NCI-H2081 treated with DMSO at 0.1 percent for 48 hours (cell line): ENCODE measurements around the gene ARL15.

Source experiments
- DNase-seq: peaks from one replicate; lab custom pipeline; 2025; lab: John Stamatoyannopoulos, UW

ARL15 gene

DNA sequence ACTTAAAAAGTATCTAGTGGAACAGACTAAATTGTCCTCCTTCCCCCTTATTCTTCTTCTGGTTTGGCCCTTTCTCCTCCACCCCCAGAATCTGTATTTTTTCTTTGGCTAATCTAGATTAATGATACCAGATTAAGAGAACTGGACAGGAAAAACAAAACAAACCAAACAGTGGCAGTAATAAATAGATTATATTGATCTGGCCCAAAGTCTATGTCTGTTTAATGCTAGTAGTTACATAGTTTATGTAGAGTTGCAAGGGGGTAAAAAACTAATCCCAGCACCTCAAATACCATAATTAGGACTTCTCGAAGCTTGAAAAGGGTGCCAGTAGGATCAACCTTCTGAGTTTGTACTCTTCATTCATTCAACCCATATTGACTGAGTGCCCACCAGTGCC is 104.5 kb downstream of the ARL15 start:
- no peak for DNase-seq

DNA sequence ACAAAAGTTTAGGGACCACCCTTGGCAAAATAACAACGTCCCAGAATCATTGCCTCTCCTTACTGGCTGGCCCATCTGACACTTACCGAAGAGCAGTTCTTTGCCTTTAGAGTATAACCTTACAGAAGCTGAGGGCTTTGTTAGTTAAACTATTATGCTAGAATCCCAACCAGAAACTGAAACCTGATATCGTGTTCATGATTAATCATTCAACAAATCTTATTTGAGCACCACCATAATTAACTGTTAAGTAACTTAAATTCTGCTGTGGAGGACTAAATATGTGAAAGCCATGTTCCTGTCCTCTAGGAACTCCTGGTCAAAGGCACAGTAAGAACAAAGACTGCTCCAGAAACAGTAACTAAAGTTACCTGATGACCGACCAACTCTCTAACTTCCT is 104.9 kb downstream of the ARL15 start:
- DNase-seq, result no peak

DNA sequence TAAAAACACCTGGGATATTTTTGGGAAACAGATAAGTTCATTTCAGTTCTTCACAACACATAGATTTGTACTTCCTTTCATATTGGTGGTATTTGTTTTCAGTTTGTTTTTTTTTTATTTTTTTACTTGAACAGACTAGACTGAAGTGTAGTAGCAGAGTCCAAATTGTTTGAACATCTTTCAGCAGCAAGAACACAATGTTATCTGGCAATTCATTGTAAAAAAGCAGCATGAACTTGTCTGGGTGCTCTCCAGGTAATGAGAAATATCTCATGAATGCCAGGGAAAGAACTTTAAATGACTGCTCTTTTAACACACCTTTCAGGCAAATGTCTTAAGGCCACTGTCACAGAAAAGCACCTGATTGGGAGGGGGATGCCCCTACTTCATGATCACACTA is 113.4 kb downstream of the ARL15 start:
- no peak for DNase-seq

DNA sequence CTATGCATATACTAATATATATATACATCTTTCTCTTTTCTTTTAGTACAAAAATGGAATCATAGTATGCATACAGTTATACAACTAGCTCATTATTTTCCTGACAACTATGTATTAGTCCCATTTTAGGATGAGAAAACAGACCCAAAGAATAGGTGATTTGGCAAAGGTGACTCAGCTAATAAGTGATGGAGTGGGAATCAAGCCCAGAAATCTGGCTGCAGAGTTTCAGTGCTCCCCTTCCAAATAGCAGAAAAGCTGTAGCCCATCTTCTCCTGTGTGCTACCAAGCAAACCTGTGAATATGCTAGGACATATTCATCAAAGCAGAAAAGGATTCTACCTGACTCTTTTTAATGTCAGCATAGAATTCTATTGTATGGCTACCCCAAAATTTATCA is 114.7 kb downstream of the ARL15 start:
- DNase-seq, result no peak

DNA sequence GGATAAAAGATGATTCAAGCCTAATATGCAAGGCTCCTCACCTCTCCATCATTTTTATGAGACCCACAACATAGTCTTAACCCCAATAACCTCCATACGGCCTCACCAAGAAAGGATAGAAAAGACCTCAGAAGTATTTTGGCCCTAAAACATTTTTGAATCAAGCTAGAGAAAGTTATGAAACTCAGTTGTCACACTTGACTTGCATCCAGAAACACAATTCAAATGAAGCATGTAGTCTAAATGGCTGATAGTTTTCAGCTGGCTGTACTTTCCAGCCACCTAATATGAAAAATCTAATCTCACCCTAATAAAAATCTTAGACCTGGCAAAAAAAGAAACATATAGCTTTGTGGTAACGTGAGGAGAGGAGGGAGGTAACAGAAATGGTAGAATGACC is 116.1 kb downstream of the ARL15 start:
- no peak for DNase-seq

DNA sequence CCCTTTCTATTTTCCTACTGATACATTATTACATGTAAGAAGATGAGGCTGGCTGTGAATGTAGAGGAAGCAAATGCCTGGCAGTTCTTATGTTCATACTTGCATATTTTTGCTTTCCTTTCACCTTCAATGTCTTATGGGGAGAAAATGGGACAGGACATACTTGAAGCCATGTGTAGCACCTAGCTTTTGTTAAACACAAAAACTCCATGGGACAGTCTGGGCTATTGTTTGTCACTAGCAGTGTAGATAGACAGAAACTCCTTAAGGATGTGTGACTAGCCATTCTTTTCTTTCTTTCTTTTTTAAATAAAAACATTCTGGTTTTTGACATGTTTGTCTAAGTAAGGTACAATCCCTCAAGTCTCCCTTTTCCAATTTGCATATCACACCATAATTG is 122.7 kb downstream of the ARL15 start:
- DNase-seq, result no peak

DNA sequence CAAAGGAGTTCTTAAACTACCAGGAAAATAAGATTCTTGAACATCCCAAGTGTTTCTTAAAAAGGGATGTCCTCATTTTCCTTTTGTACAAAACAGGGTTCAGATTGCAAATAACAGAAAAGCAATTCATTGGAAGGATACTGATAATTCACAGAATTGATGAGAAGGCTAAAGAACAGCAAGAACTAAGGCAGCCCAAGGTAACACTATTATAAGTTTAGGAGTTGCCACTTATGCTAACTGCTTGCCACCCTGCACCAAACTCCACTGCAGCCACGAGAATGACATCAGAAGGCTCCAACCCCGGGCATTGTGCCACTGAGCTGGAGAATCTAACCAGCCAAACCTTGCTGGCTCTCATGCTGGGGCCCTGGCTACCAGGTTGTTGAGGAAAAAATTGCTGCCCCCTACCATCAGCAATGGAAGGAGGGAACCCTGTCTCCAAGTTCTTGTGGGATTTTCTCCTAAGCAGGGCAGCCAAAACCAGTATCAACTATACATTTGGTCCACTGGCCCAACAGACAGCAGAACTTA is 123.4 kb downstream of the ARL15 start:
- no peak for DNase-seq

DNA sequence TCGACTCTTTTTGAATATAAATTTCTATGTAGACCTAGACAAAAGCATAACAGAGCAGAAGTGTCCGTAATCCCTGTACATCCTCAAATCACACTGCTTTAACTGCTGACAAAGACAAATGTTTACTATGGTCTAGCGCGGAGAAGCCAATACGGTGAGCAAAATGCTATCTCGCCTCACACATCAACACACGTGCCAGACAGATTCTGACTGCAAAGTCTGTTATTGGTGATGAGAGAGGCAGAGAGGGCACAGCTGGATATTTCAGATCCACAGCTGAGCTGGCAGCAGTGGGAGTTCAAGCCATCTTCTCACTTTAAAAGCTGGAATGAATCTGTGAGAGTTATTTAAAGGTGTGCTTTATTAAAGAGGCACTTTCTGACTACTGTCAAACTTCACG is 124.3 kb downstream of the ARL15 start:
- no peak for DNase-seq

DNA sequence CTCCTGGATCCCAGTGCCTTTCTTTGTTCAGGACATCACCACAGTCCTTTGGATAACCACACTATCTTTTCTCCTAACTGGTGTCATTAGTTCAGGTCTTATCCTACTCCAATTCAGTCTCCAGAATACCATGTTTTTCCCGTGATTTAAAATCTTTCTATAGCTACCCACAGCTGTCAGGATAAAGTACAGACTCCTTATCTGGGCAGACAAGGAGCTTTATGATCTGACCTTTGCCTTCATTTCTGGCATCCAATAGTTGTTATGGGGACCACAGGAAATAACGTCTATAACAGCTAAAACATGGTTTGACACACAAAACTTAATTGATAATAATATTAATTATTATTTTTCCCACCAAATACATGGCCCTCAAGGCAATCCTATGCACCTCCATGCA is 125.6 kb downstream of the ARL15 start:
- DNase-seq, result no peak

DNA sequence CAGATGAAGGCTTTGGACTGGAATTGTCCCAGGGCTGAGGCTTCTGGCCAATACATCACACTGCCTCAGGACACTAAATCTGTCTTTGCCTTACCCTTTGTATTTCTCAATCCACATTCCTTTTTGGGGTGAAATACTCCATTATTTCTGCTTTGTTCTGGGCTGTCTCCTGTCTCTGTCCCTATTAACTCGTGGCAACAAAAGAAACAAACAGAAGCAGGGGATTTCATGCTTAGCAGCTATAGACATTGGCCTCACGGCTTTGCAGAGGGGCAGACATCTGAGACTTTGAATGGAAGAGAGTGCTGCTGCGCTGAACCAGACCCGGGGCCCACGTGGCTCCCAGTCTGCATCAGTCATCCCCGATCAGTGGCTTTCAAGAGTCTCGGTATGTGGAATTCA is 129.7 kb downstream of the ARL15 start:
- no peak for DNase-seq

DNA sequence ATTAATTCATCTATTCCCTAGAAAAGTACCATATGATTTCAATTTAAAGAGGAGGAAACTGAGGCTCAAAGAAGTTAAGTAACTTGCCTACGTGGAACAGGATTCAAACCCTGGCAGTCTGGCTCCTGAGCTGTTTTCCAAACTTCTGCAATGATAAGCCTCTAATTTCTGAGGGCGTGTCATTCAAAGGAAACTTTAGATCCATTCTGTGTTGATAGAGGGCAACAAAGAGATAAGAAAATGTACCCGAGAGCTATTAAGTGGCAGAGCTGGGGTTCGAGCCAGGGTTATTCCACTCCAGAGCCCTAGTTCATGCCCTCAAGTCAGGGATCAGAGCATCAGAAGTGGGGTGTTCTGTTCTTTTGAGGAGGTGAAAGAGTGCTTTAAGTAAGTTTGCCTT is 131.4 kb downstream of the ARL15 start:
- DNase-seq, result no peak

DNA sequence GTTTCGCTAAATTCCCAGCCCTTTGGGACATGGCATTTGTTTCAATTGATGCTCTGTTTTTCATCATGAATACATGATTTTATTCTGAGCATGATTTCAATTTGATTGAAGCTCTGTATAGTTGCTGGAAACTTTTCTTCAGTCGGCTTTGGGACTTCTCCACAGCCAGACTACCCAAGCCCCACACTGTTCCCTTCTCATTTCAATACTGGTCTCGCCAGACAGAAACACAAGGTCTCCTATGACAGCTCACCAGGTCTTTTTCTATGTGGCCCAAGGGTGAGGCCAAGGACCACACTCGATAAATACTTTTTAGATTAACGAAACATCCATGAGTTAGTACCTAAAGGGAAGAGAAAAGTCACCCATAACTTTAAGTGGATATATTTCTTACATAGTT is 132.2 kb downstream of the ARL15 start:
- no peak for DNase-seq

DNA sequence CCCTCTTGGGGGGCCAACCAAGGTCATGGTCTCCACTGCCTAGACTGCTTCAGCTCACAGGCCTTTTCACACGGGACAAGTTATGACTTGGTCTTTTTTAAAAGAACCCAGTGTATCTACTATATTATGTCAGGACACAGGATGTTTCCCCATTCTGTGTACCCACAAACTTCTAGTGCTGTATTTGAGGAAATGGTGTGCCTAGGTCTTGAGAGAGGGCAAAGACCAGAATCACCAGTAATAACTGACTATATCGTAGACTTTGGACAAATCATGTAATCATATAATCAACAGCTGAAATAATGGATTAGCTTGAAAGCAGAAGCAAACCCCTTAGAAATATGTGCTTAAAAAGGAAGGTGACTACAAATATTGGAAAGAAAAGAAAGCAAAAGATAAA is 133.3 kb downstream of the ARL15 start:
- no peak for DNase-seq

DNA sequence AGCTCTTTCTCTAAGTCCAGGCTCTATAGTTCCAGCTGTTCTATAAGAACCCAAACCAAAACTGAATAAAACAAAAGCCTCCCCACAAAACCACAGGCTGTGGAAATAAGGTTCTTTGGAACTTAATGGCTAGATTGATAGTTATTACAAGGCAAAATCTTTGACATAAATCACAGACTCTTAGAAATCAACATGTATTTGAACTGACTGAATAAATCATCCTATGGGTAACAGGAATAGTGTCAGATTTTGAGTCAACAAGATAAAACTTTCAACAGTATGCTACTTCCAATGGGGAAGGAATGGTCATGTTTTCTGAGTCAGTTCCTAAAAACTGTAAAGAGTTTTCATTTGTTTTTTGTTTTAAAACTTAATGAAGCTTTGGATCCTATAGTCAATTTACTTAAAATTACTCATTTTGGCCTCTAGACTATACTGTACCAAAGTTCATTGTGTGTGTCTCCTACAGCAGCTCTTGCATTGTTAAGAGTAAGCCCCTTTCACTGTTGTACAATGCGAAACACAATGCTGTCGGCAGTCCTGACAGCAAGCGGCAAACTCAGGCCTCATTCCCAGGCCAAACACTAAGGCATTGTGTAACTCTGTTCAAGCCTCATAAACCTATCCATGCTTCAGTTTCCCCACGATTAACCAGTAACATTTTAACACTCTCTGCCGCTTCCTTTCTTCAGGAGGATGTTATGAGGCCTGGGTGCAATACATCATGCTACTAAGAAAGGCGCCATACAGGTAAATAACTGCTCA is 134.1 kb downstream of the ARL15 start:
- DNase-seq, result no peak

DNA sequence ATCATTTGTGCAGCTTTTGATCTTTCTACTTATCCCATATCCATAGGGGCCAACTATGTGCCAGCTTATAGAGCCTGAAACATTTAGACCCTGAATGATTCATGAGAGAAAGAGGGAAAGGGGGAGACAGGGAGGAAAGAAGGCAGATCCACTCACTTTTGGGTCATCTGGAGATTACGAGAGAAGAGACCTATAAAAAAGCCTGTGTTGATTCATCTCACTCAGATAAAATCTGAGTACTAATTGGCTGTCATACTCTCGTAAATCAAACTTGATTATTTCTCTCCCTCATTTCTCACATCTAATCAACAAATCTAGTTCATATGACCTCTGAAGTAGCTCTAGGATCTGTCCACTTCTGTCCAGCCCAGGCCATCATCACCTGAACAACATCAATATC is 137.1 kb downstream of the ARL15 start:
- no peak for DNase-seq

DNA sequence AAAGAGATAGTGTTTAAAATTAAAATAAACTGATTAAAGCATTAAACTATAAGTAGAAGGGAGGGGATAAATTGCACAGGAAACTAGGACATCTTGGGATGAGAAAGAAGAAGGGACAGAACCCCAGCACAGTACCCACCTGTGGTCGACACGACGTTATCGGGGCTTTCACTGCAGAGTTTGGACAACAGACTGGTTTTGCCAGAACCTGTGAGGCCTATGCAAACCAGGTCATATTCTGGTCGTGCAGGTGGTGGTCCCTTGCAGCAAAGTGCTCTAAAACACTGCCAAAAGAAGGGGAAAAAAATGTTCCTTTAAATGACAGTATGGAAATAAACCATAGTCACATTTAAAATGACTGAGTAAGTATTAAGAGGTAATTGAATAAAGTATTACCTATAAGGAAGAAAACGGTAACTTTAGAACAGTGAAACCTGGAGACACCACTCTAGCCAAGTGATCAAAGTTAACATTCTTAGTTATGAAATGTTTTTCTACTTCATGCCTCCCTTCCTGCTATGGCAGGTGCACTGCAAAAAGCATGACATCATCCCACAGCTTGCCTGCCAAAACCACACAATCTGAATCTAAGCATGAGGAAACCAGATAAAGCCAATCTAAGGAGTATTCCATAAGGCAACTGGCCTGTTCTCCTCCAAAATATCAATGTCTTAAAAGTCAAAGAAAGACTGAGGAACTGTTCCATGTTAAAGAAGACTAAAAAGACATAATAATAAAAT is 138.6 kb downstream of the ARL15 start:
- DNase-seq, result no peak

DNA sequence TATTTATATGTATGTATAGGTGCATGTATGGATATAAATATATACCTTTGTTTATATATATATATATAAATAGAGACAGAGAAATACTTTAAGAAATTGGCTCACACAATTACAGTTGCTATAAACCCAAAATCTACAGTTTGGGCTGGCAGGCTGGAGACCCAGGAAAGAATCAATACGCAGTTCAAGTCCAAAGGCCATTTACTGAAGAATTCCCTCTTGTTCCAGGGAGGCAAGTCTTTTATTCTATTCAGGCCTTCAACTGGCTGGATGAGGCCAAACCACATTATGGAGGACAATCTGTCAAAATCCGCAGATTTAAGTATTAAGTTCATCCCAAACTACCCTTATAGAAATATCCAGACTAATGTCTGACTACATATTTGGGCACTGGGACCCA is 144.7 kb downstream of the ARL15 start:
- DNase-seq, result no peak

DNA sequence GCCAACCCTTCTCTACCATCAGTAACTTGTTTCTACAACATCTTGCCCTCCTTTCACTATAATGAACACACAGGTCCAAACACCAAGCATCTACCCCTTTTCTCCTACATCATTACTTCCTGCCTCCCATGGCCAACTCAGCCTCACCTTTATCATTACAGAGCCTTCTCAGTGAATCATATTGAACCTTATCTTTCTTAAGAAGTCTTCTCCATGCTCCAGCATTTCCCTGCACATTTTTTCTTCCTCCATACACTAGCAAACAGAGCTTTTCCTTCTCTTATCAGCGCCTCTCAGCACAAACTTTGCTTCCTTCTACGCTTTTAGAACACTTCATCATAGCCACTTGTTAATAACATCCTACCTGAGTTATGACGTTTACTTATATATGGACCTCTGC is 148.2 kb downstream of the ARL15 start:
- DNase-seq, result no peak

DNA sequence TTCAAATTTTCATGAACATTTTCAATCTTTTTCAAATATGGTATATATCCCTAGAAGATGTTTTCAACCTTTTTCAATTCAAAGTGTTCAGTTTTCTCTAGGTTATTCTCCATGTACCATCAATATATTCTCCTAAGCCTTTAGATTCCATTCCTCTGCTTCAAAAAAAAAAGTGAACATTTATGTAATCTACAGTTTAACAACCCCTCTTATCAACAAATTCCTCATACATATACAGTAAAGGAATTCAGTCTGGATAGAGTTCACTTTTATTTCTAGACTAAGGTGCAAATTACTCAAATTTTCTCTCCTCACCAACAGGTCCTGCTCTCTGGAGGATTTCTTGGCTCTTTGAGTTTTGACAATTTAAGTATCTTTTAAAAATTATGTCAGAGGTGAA is 150.0 kb downstream of the ARL15 start:
- no peak for DNase-seq

DNA sequence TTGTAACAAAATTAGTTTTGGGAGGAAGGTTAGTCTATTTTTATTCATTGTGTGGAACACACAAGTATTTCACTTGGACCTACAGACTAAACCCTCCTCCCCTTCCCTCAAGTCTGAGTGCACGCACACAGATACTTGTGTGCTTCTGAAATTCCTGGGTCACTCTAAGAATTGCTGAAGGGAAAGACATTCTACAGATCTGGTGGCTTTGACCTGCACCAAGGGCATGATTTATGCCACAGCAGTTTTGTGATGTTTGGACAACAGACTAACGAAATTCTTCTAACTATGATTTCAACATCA is 150.5 kb downstream of the ARL15 start:
- DNase-seq, result no peak

DNA sequence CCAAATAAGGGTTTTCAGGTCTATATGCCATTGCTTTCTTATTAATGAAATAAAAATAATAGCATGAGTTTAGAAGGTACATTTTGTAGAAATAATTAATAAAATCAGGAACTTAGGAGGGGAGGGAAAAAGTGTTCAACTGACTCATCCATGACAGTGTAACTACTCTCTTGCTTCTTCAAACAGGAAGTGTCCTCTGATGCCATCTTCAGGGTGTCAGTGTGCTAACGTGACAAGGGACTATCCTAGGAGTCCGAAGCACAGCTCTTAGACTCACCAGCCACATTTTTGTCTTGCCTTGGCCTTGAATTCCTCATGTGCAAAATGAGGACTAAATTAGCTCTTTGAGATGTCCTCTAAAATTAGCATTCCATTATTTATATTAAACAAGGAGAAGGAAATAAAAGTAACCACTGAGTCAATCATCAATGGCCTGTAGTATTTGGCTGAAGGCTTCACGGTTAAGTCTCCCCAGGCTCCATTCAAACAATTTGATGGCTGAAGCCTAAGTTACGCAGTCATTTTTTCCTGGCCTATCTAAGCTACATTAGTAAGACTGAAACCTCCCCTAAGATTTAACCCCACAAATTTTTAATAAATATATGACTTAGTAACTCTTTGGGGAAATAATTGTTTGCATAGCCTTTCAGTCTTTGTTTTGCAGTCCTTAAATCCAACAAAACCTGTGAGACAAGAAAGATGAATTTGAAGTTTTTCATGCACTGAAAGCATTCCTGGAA is 151.1 kb downstream of the ARL15 start:
- DNase-seq, result no peak

DNA sequence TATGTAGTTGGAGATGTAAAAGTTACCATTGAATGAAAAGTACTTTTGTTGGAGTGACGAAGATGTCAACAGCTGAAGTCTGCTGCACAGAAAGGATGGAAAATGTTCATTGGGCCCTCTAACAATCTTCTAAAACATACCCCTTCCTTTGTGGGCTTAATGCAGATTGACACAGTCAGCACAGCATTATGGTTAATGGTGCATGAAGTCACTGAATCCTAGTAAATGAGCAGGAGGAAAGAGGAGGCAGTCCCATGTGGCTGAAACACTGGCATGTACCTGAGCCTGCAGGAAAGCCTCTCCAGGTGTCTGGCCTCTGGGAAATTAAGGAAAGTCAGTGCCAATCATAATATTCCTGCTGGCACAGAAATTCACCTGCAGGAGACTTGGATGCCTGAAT is 153.8 kb downstream of the ARL15 start:
- DNase-seq, result no peak

DNA sequence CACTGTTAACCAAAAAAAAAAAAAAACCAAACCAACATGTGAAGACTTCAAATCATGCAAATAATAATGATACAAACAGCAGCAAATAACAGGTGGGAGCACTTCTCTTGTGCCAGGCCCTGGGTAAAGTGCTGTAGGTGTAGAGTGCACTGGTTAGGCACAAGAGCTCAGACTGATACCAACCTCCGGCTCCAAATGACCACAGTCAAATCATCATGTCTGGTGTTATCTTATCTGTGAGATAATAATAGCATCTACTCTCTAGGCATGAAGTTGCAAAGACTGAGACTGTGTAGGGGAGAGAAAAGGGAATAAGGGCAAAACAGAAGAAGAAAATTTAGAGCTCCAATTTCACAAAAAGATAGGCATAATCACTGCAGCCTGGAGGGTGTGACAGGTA is 159.5 kb downstream of the ARL15 start:
- DNase-seq, result no peak
